HG03439 (cell line): ENCODE measurements around the gene PTPRM.

ENCODE experiments used
- ATAC-seq: cut with Tn5 transposase; IDR thresholded peaks from one replicate; pipeline ENCODE4 v1.9.1; 2021; ENCODE audit warnings: mild to moderate bottlenecking, moderate library complexity; ENCODE audit not compliant: unreplicated experiment

PTPRM gene

DNA sequence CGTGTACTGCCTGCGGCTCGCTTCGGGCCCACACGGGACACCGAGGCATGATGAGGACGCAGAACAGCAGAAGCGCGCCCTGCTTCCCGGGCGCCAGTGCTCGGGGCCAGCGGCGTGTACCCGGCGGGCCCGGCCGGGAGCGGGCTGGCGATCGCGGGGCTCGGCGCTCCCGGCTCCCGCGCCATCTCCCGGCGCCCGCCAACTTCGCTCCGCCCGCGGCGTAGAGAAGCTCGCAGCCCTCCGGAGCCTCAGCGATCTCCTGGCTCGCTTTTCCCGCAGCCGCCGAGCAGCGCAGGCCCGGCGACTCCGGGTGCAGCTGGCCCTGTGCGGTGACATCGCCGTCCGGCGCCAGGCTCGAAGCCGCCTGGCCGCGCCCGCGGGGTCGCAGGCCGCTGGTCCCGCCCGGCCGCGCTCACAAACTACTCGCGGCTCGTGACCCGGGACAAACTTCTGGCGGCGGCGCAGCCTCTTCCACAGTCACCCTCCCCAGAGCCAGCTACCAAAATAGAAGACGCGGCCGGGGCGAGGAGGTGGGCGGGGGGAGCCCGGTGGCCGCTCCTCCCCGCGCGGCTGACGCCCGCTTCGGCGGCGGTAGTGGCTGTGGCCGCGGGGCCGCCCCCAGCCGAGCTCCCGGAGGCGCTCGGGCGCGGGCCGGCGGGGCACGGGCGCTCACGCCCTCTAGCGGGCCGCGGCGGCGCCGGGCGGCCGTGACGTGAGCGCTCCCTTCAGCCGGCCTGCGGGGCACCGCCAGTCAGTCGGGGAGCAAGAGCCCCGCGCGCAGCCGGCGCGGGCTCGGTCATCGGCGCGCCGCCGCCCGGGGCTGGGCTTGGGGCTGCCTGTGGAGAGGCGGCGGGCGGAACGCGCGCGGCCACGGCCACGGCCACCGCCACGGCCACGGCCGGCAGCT lies at the start of gene PTPRM:
Gene PTPRM (plus strand): TSS at position 750 of the 907 bp plus-strand sequence. CDS start 503 bp downstream, outside the sequence.
- peak; percentile 91 for ATAC-seq

- no peak for ATAC-seq
These were observed 49.3 kb upstream of the PTPRM start for GRCh38 chr18:7517852-7518251.

DNA sequence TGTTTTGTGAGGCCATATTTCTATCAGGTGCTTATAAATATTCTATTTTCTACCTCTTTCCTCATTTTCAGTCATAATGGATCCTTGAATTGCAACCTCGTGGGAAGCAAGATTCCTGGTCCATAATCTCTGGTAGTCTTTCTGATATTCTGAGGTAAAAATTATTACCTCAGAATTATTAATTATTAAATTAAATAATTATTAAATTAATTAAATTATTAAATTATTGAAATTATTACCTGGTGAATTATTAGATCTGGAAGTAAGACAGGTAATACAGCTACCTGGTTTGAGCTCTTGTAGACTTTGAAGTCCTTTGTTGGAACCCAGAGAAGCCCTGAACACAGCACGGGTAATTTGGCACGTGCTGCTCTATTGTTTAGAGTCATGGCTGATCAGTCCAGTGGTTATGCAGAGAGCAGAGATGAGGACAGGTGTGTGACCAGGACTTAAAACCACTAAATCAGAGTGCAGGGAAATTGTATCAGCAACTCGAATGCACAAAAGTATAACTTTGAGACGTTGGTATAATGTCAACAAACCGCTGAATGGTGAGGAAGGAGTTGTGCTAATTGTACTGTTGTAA lies 46.8 kb upstream of the PTPRM start:
- ATAC-seq: no peak

DNA sequence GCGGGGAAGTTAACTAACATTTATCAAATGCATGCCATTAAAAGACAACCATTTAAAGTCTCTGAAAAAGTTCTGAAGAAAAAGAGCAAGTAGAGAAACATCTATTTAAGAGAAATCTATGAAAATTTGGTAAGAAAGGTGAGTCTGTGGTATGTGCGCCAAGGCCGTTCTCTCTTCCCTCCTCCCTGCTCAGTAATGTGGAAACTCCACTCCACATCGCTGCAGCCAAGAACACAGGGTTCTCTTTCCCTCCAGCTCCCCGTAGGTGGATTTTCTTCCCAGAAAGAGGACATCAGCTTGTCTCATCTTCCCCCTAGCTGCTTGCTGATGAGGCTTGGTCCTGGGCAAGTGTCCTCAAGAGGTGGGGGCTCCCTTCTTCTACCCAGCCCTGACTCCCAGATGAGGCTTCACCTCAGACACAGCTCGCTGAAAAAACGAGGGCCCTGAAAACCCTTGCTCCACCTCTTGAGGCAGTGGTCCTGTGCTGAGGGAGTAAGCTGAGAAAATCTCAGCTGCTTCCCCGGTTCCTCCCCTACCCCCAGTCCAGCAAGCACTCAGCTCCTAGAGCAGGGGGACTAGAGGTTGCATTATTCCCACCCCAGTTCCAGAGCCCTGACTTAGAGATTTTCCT lies 45.8 kb upstream of the PTPRM start:
- ATAC-seq: no peak

- ATAC-seq: no peak
These were observed 43.3 kb upstream of the PTPRM start for GRCh38 chr18:7523772-7524171.

GRCh38 chr18:7524786-7525185 lies 42.3 kb upstream of the PTPRM start:
- ATAC-seq: no peak

GRCh38 chr18:7532942-7533341 lies 34.2 kb upstream of the PTPRM start:
- ATAC-seq: no peak

- no peak for ATAC-seq
These were observed 31.5 kb upstream of the PTPRM start for GRCh38 chr18:7535436-7536205.

DNA sequence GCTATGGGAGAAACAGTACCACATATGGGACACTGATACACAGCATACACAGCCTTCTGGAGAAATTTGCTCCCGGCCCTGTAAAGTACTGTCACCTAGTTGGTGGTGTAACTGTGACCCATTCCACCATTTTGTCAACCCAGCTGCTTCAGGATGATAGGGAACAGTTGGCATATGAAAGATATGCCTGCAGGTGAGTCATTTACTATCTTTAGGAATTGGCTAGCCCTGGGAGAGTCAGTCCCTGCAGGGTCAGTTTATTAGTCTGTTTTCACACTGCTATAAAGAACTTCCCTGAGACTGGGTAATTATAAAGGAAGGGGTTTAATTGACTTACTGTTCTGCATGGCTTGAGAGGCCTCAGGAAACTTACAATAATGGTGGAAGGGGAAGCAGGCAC lies 30.0 kb upstream of the PTPRM start:
- ATAC-seq: no peak

DNA sequence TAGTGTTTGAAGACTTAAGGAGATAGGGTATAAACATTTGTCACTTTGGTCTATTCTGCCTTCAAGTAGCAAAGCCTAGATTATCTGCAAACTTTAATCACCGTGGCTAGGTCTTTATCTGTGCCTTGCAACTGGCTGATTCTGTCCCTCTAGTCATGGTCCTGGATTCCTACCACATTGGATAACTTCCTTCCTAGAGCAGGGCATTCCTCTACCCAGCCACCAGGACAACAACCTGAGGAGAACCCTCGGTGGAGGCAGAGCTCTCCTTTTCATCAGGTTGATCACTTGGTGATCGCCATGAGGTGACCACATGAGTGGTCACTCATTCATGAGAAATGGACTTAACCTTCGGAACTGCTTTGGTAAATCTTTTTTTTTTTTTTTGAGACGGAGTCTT lies 25.3 kb upstream of the PTPRM start:
- ATAC-seq: no peak

- ATAC-seq: no peak
These were observed 22.4 kb upstream of the PTPRM start for GRCh38 chr18:7544686-7545085.

DNA sequence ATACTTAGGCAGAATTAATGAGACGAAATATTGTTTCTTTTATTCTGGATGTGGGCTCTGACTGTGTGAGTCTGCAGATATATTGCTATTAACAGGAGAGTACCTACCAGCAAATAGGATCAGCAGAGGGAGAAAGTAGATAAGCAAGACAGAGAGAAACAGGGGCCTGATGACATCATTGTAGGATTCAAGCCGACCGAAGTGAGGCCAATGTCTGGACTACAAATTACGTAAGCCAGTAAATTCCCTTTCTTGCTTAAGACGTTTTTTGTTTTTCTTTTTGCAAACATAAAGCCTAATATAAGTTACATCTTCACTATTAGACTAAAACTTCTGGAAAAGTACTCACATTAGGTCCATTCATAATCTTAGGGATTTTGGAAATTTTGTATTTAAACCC lies 21.4 kb upstream of the PTPRM start:
- no peak for ATAC-seq

DNA sequence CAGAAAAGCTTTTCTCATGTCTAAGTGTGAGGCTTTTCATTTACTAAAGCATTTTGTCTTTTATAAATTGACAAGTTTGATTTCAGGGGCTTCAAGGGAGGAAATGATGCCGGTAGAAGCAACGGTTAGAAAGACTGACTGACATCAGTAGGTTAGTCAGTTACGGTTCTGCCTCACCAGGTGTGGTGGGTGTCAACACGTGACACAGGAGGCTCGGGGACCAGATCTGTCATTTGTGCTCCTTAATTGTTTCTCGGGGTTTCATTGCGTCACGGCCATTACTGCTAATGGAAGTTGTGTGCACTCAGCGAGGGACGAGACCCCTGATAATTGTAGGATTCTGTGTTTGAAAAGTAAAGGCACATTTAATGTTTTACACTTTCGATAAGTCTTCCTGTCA lies 18.9 kb upstream of the PTPRM start:
- ATAC-seq: no peak

- ATAC-seq: no peak
These were observed 18.4 kb upstream of the PTPRM start for GRCh38 chr18:7548721-7549120.

DNA sequence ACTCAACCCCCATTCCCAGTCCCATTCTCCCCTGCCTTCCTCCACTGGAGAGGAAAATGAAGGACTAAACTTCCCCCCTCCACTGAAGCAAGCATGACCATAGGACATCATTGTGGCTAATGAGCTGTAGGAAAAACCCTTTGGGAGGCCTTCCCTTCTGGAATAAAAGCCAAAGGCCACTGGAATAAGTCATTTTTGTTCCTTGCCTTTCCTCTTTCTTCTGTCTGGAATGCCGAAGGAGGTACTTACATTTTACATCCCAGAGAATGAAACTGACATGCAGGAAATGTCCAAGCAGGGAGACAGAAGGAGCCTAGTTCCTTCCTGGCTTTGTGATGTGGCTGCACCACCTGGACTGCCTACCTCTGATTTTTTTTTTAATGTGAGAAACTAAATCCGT lies 9.1 kb upstream of the PTPRM start:
- no peak for ATAC-seq

DNA sequence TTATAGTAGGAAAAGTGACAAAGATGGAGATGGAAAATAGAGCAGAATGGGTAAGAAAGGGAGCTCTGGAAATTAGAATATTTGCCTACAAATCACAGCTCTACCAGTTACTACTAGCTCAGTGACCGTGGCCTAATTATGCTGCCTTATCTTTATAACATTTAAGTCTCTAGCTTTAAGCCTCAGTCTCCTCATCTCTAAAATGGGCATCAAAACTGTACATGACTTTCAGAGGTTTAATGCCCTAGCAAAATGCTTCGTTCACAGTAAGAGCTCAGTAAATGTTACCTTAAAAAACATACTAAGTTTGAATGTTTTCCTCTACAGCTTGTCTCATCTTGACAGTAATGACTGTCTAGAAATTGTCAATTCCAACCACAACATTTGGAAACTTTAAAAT lies 8.3 kb upstream of the PTPRM start:
- no peak for ATAC-seq

DNA sequence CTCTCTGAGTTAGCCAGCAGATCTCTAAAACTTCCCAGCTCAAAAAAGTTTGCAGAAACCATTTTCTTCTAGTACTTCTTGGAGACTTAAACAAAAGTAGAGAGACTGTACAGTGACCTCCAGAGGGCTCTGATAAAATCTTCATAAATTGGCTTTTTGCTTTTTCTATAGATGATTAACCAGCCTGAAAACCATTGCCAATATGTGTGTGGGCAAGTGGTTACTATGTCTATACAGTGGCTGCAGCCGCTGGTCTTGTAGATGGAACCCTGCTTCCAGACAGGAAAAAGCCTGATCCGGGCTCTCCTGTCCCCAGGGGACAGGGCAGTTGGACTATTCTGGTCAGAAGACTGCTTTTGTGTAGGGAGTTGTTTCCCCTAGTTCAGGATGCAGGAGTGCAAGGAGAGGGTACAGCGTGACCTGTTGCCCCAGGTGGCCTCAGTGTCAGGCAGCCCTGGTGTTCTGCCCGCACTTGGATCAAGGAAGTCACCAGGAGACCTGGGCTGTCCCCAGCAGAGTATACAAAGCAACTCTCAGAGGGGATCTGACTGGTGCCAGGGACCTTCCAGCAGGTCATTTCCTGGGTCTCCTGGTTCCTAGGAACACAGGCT lies 7.3 kb upstream of the PTPRM start:
- no peak for ATAC-seq

DNA sequence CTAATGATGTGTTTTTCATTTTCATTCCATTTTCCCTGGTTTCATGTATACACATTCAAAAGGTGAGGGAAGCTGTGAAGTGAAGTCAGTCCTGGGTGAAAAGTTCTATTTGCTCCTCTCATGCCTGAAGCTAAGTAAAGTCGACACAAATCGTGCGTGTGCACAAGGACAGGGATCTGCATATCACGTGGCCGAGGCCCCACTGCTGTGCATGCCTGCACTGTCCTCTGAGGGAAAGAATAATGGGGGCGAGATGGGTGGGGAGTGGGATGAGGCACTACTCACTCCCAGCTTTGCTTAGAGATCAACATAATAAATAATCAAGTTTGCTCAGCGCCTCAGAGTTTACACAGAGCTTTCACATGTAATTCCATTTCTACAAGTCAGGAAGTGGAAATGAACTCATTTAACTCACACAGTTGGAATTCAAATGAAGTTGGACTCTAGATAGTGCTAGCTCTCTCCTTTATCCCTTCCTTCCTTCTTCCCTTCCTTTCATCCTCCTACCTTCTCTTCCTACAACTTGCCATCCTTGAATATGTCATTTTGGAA lies 5.1 kb upstream of the PTPRM start:
- ATAC-seq: no peak

GRCh38 chr18:7562491-7562890 lies 4.6 kb upstream of the PTPRM start:
- ATAC-seq: no peak

DNA sequence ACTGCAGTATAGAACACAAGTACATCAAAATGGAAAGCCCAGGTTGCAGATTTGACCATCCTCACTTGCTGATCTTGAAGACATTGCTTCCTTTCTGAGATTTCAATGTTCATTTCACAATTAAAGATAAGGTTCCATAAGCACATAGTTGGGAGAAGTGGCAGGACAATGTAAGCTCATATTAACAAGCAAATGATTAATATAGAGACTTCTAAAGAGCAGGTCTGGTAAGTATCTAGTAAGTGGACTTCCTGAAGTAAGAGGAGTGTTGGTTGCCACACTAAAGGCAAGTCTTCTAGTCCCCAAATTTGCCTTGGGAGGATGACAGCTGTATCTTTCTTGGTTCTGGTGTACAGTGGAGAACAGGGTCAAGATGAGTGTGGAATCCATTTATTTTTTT lies 1.4 kb upstream of the PTPRM start:
- ATAC-seq: no peak

GRCh38 chr18:7566244-7566566 lies 911 bp upstream of the PTPRM start:
- ATAC-seq: no peak
